ENCODE data around the gene DUSP18. TPM values are rescaled to one million over a fixed set of nuclear protein-coding genes. Genes with fewer than 3 reads are reported as not detected.

DUSP18 gene
- total RNA-seq, 4 donors from 2014 or later: 5.8 to 18.0 (median 8.2) TPM

DNA sequence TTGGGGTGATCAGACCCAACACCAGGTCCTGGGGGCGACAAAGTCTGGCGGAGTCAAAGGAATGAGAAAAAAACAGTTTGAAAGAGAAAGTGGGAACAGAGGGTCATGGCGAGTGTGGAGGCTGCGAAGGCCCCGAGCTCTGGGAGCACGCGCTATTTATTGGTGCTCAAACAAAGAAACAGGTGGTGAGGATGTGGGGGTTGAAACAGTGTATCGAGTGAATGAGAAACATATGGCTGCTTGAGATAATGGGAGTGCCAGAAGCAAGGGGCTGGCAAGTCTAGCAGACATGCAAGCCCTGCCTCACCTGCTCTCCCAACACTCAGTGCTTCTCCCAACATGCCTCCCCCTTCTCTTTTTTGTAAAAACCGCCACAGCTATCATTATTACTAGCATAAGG lies 7.8 kb upstream of the DUSP18 start:
- TF ChIP-seq CTCF (IDR thresholded peaks at IDR 0.05): no peak
- no peak for DNase-seq (ENCODE audit: low spot score)
- no peak for ATAC-seq (ENCODE audit: low FRiP score)

DNA sequence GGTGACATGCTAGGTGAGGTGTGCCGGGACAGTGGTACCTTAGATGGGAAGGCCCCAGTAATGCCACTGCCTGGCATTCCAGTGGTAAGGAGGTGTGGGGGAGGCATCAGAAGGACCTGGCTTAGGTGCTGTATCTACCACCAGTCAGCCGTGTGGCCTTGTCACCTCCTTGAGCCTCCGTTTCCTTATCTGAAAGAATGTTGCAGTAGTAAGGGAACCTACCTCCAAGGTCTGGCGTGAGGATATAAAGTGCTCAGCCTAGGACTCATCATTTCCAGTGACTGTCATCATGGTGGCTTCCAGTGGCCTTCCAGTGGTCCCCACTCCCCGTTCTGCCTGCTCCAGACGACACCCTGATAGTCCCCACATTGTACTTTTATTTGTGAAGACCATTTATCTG lies 6.8 kb upstream of the DUSP18 start:
- ATAC-seq (ENCODE audit: low FRiP score): no peak
- DNase-seq (ENCODE audit: low spot score): no peak
- no peak for TF ChIP-seq CTCF (IDR thresholded peaks at IDR 0.05)

GRCh38 chr22:30673136-30673535 lies 5.5 kb upstream of the DUSP18 start:
- no peak for DNase-seq (ENCODE audit: low spot score)
- TF ChIP-seq CTCF (IDR thresholded peaks at IDR 0.05): no peak
- ATAC-seq (ENCODE audit: low FRiP score): no peak

DNA sequence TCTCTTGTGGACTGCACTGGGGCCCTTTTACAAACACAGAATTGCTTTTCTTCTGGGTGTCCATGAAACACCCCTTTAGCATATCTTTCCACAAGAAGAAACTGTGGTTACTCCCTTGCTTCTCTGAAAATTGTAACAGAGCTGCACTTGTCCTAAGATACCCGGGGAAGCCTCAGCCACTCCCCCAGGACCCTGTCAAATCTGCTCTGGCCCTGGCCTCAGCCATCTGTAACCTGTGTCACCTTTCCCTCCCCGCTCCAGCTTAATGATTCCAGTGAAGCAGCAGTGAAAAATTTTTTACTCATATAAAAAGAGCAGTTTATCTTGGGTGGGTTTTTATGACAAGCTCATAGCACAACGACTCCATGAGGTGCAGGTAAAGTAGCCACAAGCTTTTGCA lies 3.4 kb upstream of the DUSP18 start:
- DNase-seq (ENCODE audit: low spot score) (no peak), ATAC-seq (ENCODE audit: low FRiP score) (no peak)
- TF ChIP-seq CTCF (IDR thresholded peaks at IDR 0.05): no peak

GRCh38 chr22:30668386-30668710 lies 673 bp upstream of the DUSP18 start:
- no peak for DNase-seq (ENCODE audit: low spot score)
- no peak for TF ChIP-seq CTCF (IDR thresholded peaks at IDR 0.05)
- peak; percentile 3 for ATAC-seq (ENCODE audit: low FRiP score)

DNA sequence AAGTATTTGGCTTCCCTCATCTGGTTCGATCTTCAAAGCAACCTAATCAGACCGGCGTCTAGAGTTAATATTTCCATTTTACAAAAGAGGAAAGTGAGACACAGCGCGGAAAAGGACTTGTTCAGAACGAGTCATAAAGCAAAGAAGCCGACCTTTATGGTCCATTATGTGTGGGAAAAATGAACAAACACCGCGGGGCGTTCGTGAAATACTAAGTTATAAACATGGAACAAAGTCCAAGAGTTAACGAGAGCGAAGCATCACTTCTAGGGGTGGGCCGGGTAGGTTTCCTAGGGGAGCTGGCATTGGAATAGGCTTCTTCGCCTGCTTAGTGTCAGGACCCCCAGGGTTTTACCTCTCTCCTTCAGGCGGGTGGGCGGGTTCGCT lies 575 bp downstream of the DUSP18 start:
- no peak for TF ChIP-seq CTCF (IDR thresholded peaks at IDR 0.05)
- no peak for ATAC-seq (ENCODE audit: low FRiP score)
- DNase-seq (ENCODE audit: low spot score): no peak

DNA sequence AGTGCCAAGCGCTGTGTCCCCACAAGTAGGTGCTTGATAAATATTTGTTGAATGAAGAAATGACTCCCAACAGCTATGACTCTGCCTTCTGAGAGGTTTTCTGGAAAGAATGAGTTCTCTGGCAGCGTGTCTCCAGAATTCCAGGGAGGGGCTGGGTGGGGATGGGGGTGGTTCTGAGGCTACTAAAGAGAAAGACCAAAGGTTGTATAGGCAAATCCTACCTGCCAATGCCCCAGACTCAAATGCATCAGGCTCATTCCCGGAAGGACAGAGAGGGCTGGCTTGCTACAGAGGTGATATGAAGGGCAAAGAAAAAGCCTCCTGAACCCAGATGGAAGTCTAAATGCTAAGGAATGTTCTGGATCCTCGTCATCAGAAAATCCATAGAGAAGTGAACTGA lies 1.9 kb downstream of the DUSP18 start:
- ATAC-seq (ENCODE audit: low FRiP score) (no peak), DNase-seq (ENCODE audit: low spot score) (no peak)
- no peak for TF ChIP-seq CTCF (IDR thresholded peaks at IDR 0.05)

All from omental fat pad (tissue), 4 donors.